ENCODE data around the gene RPLP1. TPM values are rescaled to one million over a fixed set of nuclear protein-coding genes. Genes with fewer than 3 reads are reported as not detected.

The RPLP1 gene
- total and polyA plus RNA-seq, 7 donors: 1,471 to 2,538 (median 1,985) TPM

GRCh38 chr15:69434238-69434637 is 18.4 kb upstream of the RPLP1 start:
- TF ChIP-seq CTCF (IDR thresholded peaks at IDR 0.05): no peak
- no peaks in the 10 kb centered on the region for H3K27me3 ChIP-seq (ENCODE audit: insufficient read depth in 3 of 3, low read length in 2 of 3)
- ATAC-seq (no peak), DNase-seq (no peak)
- H3K27ac ChIP-seq: no peak overlapping the region
- H3K4me1 ChIP-seq: no peaks in the 10 kb centered on the region
- intact Hi-C loops (cut with DNase I): no loop called here
- H3K4me3 ChIP-seq: no peak overlapping the region
- H3K9me3 ChIP-seq: no peaks in the 10 kb centered on the region
- WGBS, 3 donors: 94 to 97% (median 95%) methylated on average over 5 of the region's 5 CpGs
- no peaks in the 10 kb centered on the region for H3K36me3 ChIP-seq (ENCODE audit: insufficient read depth in 1 of 2, low read depth in 1 of 2)

GRCh38 chr15:69434679-69435078 is 17.9 kb upstream of the RPLP1 start:
- H3K4me1 ChIP-seq: no peaks in the 10 kb centered on the region
- intact Hi-C loops (cut with DNase I): no loop called here
- no peaks in the 10 kb centered on the region for H3K9me3 ChIP-seq
- ATAC-seq (no peak), DNase-seq (no peak)
- WGBS, 3 donors: 93 to 94% (median 94%) methylated on average over 18 of the region's 18 CpGs
- no peak overlapping the region for H3K27ac ChIP-seq
- H3K36me3 ChIP-seq (ENCODE audit: insufficient read depth in 1 of 2, low read depth in 1 of 2): no peaks in the 10 kb centered on the region
- H3K4me3 ChIP-seq: no peak overlapping the region
- no peak for TF ChIP-seq CTCF (IDR thresholded peaks at IDR 0.05)
- H3K27me3 ChIP-seq (ENCODE audit: insufficient read depth in 3 of 3, low read length in 2 of 3): no peaks in the 10 kb centered on the region

- no peaks in the 10 kb centered on the region for H3K4me1 ChIP-seq
Observed at GRCh38 chr15:69435985-69436384, 16.6 kb upstream of the RPLP1 start.

GRCh38 chr15:69436951-69437350 is 15.7 kb upstream of the RPLP1 start:
- DNase-seq: no peak
- no peak overlapping the region for H3K27ac ChIP-seq
- 94% methylated on average over 4 of the region's 4 CpGs for WGBS, 3 donors
- ATAC-seq: no peak
- TF ChIP-seq CTCF (IDR thresholded peaks at IDR 0.05): no peak
- no peak overlapping the region for H3K4me3 ChIP-seq
- intact Hi-C loops (cut with DNase I): no loop called here
- no peaks in the 10 kb centered on the region for H3K36me3 ChIP-seq (ENCODE audit: insufficient read depth in 1 of 2, low read depth in 1 of 2)
- no peaks in the 10 kb centered on the region for H3K9me3 ChIP-seq
- no peaks in the 10 kb centered on the region for H3K4me1 ChIP-seq
- H3K27me3 ChIP-seq (ENCODE audit: insufficient read depth in 3 of 3, low read length in 2 of 3): no peaks in the 10 kb centered on the region

More at GRCh38 chr15:69435985-69436384, 16.6 kb upstream of the RPLP1 start:
- Histone ChIP-seq H3K36me3 (ENCODE audit: insufficient read depth in 1 of 2, low read depth in 1 of 2) (no peaks in the 10 kb centered on the region), H3K27ac (no peak overlapping the region), H3K27me3 (ENCODE audit: insufficient read depth in 3 of 3, low read length in 2 of 3) (no peaks in the 10 kb centered on the region), H3K9me3 (no peaks in the 10 kb centered on the region), H3K4me3 (no peak overlapping the region)
- WGBS, 3 donors: 97% methylated on average over 4 of the region's 4 CpGs
- TF ChIP-seq CTCF (IDR thresholded peaks at IDR 0.05): no peak
- ATAC-seq (no peak), DNase-seq (no peak)
- intact Hi-C loops (cut with DNase I): no loop called here

- intact Hi-C loops (cut with DNase I): no loop called here
- ATAC-seq (no peak), DNase-seq (no peak)
- H3K36me3 ChIP-seq (ENCODE audit: insufficient read depth in 1 of 2, low read depth in 1 of 2): no peaks in the 10 kb centered on the region
- 92 to 96% (median 93%) methylated on average over 4 of the region's 4 CpGs for WGBS, 3 donors
- TF ChIP-seq CTCF (IDR thresholded peaks at IDR 0.05): no peak
- H3K27me3 ChIP-seq (ENCODE audit: insufficient read depth in 3 of 3, low read length in 2 of 3): no peaks in the 10 kb centered on the region
- no peaks in the 10 kb centered on the region for H3K4me1 ChIP-seq
- H3K4me3 ChIP-seq: no peak overlapping the region
- no peaks in the 10 kb centered on the region for H3K9me3 ChIP-seq
- no peak overlapping the region for H3K27ac ChIP-seq
Observed at GRCh38 chr15:69439623-69440022, 13.0 kb upstream of the RPLP1 start.
